Measurements from ENCODE around the gene CREG2. TPM values are rescaled to one million over a fixed set of nuclear protein-coding genes. Genes with fewer than 3 reads are reported as not detected.
"Not testable (repeated sequence)": the region's sequence is repeated elsewhere in the genome, so short reads cannot be mapped to it uniquely, and the experiment has no call there.

CREG2 gene
- total RNA-seq, 1 experiment from 2014 or later, result 0.69 TPM

GRCh38 chr2:101348883-101349282 is 38.4 kb downstream of the CREG2 start:
- no peak for DNase-seq (ENCODE audit: low spot score)

GRCh38 chr2:101346909-101347308 is 40.4 kb downstream of the CREG2 start:
- no peak for DNase-seq (ENCODE audit: low spot score)

DNA sequence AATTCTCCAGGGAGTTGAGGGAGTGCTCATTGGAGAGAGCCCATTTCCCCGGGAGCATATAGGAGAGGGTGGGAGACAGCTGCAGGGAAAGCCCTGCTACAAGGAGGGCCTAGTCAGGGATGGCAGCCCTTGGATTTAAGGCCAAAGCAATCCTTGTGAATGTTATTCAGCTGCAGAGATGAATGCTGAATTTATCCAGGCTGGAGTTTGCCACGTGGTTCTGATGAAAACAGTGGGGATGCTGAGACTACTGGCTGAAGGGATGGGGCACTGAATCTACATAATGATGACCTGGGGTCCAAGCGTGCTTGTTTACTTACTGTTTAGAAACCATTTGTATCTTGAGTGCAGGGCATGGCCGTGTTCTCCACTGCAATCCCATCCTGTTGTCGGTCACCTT is 43.2 kb downstream of the CREG2 start:
- no peak for DNase-seq (ENCODE audit: low spot score)

DNA sequence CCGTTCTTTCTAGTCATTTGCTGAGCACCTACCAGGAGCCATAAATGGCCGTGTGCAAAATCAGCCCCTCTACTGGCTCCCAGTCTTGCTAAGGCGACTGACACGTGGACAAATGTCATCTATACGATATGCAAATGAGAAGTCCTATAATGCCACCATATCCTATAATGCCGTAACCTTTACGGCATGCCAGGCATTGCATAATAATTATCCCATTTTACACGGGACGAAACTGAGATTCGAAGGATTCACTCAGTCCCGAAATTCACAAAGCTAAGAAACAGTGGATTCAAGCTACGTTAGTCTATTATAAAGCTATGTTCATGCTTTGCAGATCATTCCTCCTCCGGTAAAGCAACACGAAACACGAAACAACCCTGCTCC is 44.7 kb downstream of the CREG2 start:
- no peak for DNase-seq (ENCODE audit: low spot score)

GRCh38 chr2:101341901-101342624 is 45.2 kb downstream of the CREG2 start:
- peak; percentile 80 for DNase-seq (ENCODE audit: low spot score)

DNA sequence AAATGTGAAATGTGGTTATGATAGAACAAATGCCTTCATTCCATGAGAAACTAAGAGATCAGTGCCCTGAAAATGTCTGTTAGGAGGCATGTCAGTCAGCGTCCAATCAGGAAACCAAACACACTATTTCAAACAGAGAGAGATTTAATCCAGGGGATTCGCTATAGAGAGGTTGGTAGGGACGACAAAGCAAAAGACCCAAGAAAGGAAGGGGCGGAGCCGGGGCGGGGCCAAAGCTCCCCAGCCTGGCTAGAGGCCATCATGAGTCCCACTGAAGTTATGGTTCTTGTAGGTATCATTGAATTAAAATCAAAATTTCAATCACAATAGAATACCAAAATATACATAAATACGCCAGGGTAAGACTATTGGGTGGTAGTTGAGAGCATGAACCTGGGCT is 45.9 kb downstream of the CREG2 start:
- no peak for DNase-seq (ENCODE audit: low spot score)

DNA sequence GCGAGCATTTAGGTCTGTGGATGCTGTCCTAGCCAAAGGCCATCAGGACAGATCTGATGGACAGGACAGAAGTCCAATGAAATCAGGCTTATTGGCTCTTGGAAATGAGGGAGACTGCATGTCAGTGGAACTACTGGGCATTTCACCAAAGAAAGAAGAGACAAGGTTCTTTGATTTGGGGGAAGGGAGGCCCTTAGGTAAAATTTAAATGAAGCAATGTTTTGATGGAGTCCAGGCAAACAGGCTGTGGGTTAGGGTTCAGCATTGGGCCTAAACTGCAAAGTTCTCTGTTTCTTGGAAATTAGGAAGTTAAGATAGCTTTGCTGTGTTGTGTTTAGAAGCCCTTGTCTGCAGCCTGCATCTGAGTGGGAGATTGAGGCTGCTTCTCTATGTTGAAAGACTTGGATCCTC is 47.2 kb downstream of the CREG2 start:
- DNase-seq (ENCODE audit: low spot score), result no peak

DNA sequence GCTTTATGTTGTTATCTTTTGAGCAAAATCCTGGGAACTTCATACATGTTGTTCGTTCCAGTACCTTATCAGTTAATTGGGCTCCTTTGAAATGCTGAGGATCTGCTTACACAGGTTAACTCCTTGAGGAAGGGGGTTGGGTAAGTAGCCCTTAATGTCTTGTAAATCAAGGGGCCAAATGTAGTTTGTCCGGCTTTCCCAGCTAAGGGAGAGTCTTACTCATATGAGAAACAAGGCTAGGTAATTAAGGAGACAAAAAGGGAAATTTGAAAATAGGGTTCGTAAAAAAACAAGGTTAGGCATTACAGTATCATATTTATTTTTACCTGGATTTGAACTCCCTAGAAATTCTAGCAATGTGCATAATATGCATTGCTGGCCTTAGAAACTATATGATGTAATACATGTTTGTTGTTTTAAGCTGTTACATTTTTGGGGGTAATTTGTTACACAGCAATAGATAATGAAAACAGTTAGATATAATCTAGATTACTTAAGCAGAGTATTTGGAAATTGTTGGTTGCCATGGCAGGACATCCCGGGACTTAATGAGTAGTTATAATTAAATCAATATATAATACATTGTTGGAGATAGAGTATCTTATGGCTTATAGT is 47.9 kb downstream of the CREG2 start:
- DNase-seq (ENCODE audit: low spot score), result no peak

DNA sequence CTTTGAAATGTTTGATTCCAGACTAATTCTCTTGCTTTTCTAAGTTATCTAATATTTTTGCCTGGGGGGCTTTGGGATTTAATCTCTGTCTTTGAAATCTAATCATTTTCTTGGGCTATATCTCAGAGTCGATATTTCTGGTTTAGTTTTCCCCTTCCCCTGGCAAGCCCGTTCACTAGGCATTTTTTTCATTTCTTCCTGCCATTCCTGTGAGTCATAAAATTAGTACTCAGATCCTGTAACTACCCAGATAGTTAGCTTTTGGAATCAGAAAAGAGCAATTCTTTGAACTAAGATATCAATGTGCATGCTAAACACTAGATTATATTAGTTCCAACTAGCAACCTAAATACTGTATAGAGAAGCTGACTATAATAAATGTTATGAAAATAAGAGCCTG is 49.4 kb downstream of the CREG2 start:
- DNase-seq (ENCODE audit: low spot score), result peak; percentile 29

DNA sequence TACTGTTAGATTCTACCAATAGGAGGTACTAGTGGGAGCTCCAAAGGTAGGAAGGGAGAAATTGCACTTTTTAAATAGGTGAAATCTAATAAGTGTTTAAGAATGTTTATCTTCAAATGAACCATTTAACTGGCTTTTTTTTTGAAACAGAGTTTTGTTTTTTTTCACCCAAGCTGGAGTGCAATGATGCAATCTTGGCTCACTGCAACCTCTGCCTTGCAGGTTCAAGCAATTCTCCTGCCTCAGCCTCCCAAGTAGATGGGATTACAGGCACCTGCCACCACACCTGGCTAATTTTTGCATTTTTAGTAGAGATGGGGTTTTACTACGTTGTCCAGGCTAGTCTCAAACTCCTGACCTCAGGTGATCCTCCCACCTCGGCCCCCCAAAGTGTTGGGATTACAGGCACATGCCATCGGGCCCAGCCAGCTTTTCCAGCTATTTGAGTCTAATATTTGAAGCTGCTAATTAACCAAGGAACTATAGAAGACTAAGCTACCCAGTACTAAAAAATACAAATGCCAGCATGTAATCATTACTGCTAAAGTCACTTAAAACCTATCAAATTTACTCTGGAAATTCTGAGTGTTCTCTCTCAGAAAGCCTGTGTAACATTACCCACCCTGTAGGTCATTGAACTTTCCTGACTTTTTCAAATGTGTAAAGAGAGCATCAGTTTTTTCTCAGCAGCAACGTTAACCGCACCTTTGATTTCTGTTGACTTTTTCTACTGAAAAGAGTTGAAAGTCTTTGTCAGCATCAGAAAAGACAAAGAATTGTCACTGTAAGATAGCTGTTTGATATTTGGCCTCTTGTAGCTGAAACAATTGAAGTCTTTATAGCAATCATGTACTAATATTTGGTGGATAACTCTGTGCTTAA is 54.2 kb downstream of the CREG2 start:
- DNase-seq (ENCODE audit: low spot score), result no peak

DNA sequence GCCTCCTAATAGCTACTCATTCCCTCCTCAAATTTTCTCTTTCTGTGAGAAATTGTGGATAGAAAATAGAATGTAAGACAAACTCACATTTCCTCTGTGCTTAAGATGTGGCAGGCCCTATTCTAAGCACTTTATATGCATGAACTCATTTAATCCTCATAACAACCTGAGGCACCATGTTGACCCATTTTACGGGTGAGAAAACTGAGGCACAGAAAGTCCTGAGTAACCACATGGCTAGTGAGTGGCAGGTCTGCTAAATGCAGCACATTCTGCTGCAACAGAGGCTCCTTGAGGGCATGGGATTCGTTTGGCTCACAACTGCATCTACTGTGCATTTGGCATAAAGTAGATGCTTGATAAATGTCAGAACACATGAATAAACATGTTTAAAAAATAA is 56.1 kb downstream of the CREG2 start:
- no peak for DNase-seq (ENCODE audit: low spot score)

DNA sequence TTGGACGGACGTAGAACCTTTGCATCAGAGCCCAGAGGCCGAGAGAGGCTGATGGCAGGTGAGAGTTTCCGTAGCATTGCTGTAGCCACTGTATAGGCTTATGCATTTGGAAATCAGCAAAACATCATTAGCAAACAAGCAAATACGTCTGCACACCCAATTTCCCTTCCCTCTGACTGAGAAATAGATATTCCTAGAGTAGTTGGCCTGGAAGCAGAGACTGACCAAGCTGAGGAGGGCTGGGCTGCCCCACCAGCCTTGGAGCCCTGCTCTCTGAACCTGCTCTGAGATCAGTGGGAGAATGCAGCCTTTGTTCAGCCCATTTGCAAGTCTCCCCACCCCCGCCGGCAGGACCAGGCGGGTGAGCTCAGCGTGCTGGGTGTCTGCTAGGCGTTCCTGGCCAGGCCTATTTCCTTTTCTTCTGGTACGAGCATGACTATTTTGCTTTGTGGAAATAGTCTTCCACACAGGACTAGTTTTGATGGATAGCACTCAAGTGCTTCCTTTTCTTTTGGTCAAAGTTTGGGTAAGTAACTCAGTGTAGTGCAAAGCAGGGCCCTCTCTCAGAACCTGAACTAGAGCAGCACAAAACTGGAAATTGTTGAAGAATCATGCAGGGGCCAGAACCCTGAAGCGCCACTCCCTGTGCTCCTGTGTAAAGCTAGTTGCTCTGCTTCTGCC is 56.9 kb downstream of the CREG2 start:
- DNase-seq (ENCODE audit: low spot score), result no peak

- no peak for DNase-seq (ENCODE audit: low spot score)
Measured at GRCh38 chr2:101329026-101329425, 58.3 kb downstream of the CREG2 start.

DNA sequence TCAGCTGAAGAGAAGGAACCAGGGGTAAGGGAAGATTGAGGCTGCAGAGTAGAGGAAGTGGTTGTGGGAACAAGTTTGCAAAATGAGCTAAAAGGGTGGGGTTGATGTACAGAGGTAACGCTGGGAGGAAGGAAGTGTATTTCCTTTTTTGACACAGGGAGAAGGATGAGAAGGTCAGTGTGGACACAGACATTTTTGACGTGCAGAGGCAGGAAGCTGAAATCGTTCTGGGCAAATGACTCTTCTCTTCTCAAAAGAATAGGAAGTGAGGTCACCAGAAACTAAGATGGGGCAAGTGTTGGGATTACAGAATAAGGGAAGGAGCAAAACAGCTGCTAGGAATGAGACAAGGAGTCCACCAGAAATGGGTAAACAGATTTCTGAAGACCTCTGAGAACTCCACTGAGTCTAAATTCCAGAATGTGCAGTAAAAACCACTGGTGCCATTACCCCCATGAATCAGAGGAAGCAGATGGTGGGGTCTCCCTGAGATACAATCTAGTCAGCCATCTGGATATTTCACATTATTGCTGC is 58.8 kb downstream of the CREG2 start:
- peak; percentile 46 for DNase-seq (ENCODE audit: low spot score)

DNA sequence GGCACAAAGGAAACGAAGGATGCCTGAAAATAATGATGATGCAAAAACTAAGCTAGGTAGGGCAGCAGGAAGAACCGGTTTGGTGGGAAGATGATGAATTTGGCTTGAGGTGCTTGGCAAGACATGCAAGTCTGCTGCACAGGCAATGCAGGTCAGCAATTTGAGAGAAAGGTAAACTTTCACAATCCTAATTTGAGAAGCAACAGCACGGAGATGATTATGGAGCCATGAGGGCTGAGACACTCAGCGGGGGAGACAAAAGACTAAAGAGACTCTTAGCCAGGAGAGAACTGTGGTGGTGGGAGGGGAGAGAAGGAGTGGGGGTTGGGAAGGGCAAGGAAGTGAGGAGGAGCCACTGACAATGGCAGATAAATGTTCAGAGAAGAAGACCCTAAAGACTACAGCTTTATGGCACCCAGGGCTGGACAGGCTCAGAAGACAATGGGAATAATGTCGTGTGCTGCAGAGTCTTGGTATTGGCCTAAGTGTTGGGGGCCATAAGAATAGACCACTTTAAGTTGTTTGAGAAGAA is 59.4 kb downstream of the CREG2 start:
- no peak for DNase-seq (ENCODE audit: low spot score)

- no peak for DNase-seq (ENCODE audit: low spot score)
Measured at GRCh38 chr2:101325425-101325824, 61.9 kb downstream of the CREG2 start.

DNA sequence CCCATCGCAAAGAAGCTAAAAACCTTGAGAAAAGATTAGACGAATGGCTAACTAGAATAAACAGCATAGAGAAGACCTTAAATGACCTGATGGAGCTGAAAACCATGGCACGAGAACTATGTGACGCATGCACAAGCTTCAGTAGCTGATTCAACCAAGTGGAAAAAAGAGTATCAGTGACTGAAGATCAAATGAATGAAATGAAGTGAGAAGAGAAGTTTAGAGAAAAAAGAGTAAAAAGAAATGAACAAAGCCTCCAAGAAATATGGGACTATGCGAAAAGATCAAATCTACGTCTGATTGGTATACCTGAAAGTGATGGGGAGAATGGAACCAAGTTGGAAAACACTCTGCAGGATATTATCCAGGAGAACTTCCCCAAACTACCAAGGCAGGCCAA is 70.7 kb downstream of the CREG2 start:
- not testable (repeated sequence) for DNase-seq (ENCODE audit: low spot score)

- no peak for DNase-seq (ENCODE audit: low spot score)
Measured at GRCh38 chr2:101311696-101312017, 75.6 kb downstream of the CREG2 start.

- no peak for DNase-seq (ENCODE audit: low spot score)
Measured at GRCh38 chr2:101310834-101311695, 76.2 kb downstream of the CREG2 start.

DNA sequence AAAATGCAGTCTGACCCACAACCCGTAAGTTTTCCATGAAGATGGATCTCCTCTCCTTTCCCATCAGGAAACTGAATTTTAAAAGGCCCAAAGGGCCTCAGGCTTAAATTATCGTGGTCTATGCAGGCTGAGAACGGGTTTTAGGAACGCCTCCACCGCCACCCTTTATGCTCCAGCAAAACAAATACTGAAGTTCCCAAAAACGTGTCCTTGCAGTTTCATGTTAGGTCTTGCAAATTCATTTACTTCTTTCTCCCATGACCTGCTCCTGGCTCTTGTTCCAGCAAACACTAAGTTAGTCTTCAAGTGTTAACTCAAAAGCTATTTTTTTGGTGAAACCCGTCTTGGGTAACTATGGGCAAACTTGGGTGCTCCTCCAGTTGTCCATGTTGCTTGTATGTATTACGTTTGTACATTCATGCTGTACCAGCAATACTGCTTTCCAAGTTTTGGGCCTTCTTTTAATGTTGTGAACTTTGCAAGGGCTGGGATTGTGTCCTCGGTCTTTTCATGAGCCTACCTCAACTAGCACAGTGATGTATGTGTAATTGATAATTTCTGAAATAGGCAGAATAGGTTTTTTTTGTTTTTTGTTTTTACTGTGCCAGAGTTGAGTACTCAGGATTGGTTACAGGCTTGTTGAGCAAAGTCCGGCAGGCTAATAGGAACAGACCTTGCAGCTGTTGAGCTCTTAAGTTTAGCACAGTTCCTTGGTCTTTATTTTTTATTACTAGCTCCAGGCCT is 77.0 kb downstream of the CREG2 start:
- no peak for DNase-seq (ENCODE audit: low spot score)

Data from A172 (cell line).